K562 (cell line): ENCODE data around the gene POLR3H.

Experiments used
- FOXP1 ChIP-seq: sonication (generic); formaldehyde crosslinking; IDR thresholded peaks from 2 replicates; pipeline ENCODE4 v1.8.0; 2022; ENCODE audit warnings: mild to moderate bottlenecking, missing genetic modification reagents
- IFI16 ChIP-seq: fragments of 250-450 bp; sonication (Bioruptor Pico); IDR thresholded peaks from 2 replicates; pipeline ENCODE4 v2.1.2; 2022; ENCODE audit warnings: mild to moderate bottlenecking, inconsistent platforms
- KDM2B ChIP-seq: fragments of 250-450 bp; sonication (Bioruptor Pico); IDR thresholded peaks from 2 replicates; pipeline ENCODE4 v1.8.0; 2021; ENCODE audit warnings: mild to moderate bottlenecking, moderate library complexity
- KLF1 ChIP-seq: fragments of 450-650 bp; IDR thresholded peaks from 2 replicates; pipeline ENCODE4 v1.6.1; 2016; ENCODE audit warnings: missing genetic modification characterization, missing compliant biosample characterization
- MAFK ChIP-seq: IDR thresholded peaks from 2 replicates; pipeline ENCODE4 v1.6.1; 2011; ENCODE audit warnings: low read length, improper control_type of control experiment
- MGA ChIP-seq: fragments of 450-650 bp; IDR thresholded peaks from 2 replicates; pipeline ENCODE4 v1.6.1; 2016; ENCODE audit warnings: mild to moderate bottlenecking, moderate library complexity
- REST ChIP-seq, 2 experiments: fragments of 450-650 bp; formaldehyde crosslinking in 1 of 2; IDR thresholded peaks; 2 replicates each; pipeline versions ENCODE4 v1.4.0 to v1.6.1; 2014 to 2020; ENCODE audit warnings: mild to moderate bottlenecking in 2 of 2, borderline replicate concordance in 1 of 2, low read depth in 1 of 2
- SMARCB1 ChIP-seq: IDR thresholded peaks from 2 replicates; pipeline ENCODE4 v1.6.1; 2011; ENCODE audit warnings: improper control_type of control experiment, low read depth; ENCODE audit not compliant: insufficient read length
- ZHX1 ChIP-seq: fragments of 150-350 bp; conservative IDR thresholded peaks from 2 replicates; pipeline ENCODE4 v1.6.1; 2014; ENCODE audit warnings: low read length
- ZKSCAN3 ChIP-seq: fragments of 250-450 bp; sonication (Bioruptor Pico); IDR thresholded peaks from 2 replicates; pipeline ENCODE4 v1.4.0; 2020
- ZNF551 ChIP-seq: fragments of 250-450 bp; sonication (Bioruptor Pico); IDR thresholded peaks from 2 replicates; pipeline ENCODE4 v1.5.0; 2021; ENCODE audit warnings: mild to moderate bottlenecking, moderate library complexity
- ZNF780A ChIP-seq: fragments of 250-450 bp; sonication (Bioruptor Pico); IDR thresholded peaks from 2 replicates; pipeline ENCODE4 v1.5.0; 2021; ENCODE audit warnings: mild to moderate bottlenecking

- TF ChIP-seq REST (IDR thresholded peaks at IDR 0.05; ENCODE audit: borderline replicate concordance) (no peak), REST (CRISPR knock-in tag; IDR thresholded peaks at IDR 0.05; ENCODE audit: low read depth) (no peak), MAFK (no peak), KDM2B (CRISPR knock-in tag) (no peak), ZNF551 (CRISPR knock-in tag) (no peak), ZNF780A (no peak), ZHX1 (no peak), MGA (no peak), SMARCB1 (no peak), IFI16 (CRISPR knock-in tag) (no peak), KLF1 (tag) (no peak), FOXP1 (CRISPR knock-in tag) (no peak), ZKSCAN3 (CRISPR knock-in tag) (no peak)
These were observed 27.8 kb downstream of the POLR3H start for GRCh38 chr22:41516462-41516861.
